Psoas muscle (tissue), 8 donors: ENCODE measurements around the gene CIDEC. TPM values are rescaled to one million over a fixed set of nuclear protein-coding genes. Genes with fewer than 3 reads are reported as not detected.
"Not testable (repeated sequence)": the region's sequence is repeated elsewhere in the genome, so short reads cannot be mapped to it uniquely, and the experiment has no call there.

Experiments
- ATAC-seq, 4 donors: fragments of 200-7000 bp; cut with Tn5 transposase; one replicate each; pipeline ENCODE4 v1.9.1; 2020; ENCODE audit warnings: moderate library complexity in 3 of 4, mild to moderate bottlenecking in 2 of 4
- DNase-seq, 2 donors: peaks; one replicate each; pipeline ENCODE4 v3.0.0-alpha.2; 2020
- H3K27ac ChIP-seq: fragments of 200-600 bp; one replicate; pipeline ENCODE4 v1.8.0; 2022
- H3K27me3 ChIP-seq, 3 donors: fragments of 200-600 bp in 1 of 3; one replicate each; pipeline versions ENCODE4 v1.6.1 to v1.8.0; 2013 to 2022; ENCODE audit warnings: low read length in 2 of 3, mild to moderate bottlenecking in 2 of 3, moderate library complexity in 1 of 3; ENCODE audit not compliant: insufficient read depth in 3 of 3
- H3K36me3 ChIP-seq, 2 donors: fragments of 200-600 bp in 1 of 2; one replicate each; pipeline versions ENCODE4 v1.6.1 to v1.8.0; 2013 to 2022; ENCODE audit warnings: low read depth in 1 of 2, mild to moderate bottlenecking in 1 of 2, moderate library complexity in 1 of 2; ENCODE audit not compliant: insufficient read depth in 1 of 2
- H3K4me1 ChIP-seq: fragments of 200-600 bp; one replicate; pipeline ENCODE4 v1.8.0; 2022
- H3K4me3 ChIP-seq: fragments of 200-600 bp; one replicate; pipeline ENCODE4 v1.8.0; 2022; ENCODE audit warnings: mild to moderate bottlenecking
- H3K9me3 ChIP-seq: fragments of 200-600 bp; one replicate; pipeline ENCODE4 v1.8.0; 2022
- CTCF ChIP-seq: fragments of 200-600 bp; IDR thresholded peaks from one replicate; pipeline ENCODE4 v1.8.0; 2022; ENCODE audit warnings: antibody characterized with exemption
- WGBS, 3 donors: extraction: QIAGEN DNeasy Blood & Tissue Kit; methylation state at CpG; one replicate each; pipeline versions ENCODE4 v1.1.6 to v1.1.7; 2013; 5-methylcytosine and 5-hydroxymethylcytosine counted together
- intact Hi-C, 2 donors: fragments of 100-400 bp; cut with DNase I; formaldehyde crosslinking; loops; one replicate each; pipeline versions ENCODE4 v1.11.0 to v1.14.2; 2022
- polyA plus RNA-seq, 3 donors: library from polyadenylated mRNA; stranded (reverse); fragments of 200-250 nt; gene quantifications; one replicate each; pipeline ENCODE4 v1.2.3, GENCODE V29; 2013
- total RNA-seq, 4 donors: library from RNA; stranded (reverse); fragmentation: NEBNext Ultra II Directional in 2 of 4; extraction: Animal tissue kit (Norgen Biotek cat#: 25700) in 2 of 4; gene quantifications; one replicate each; pipeline versions ENCODE4 v1.2.1 to v1.2.4, GENCODE V29; 2021 to 2023
- donor health status: healthy with polysubstance abuse.
- donor health status: DM: no; HTN: no; CAD: no; lungs with moderate emphysema.
- donor health status: Bipolar disorder and iron deficiency.
- donor health status: healthy.
- donor health status: DM: yes; HTN: yes; CAD: no.
- donor health status: DM: no; HTN: no; CAD: no.
- donor health status: DM: no; HTN: no; CAD: no.
- donor health status: DM: yes; HTN: yes; CAD: no.

Gene CIDEC
- total and polyA plus RNA-seq, 7 donors, result 0.75 to 15.0 (median 3.3) TPM

GRCh38 chr3:9903238-9903624, 23.2 kb upstream of the CIDEC start:
- peak in 2 of 4 donors; percentile 23 to 25 for ATAC-seq
- peak overlapping the region; percentile 46 for H3K27ac ChIP-seq

GRCh38 chr3:9902372-9903237, 22.6 kb upstream of the CIDEC start, which contains the start of gene IL17RE:
Gene IL17RE, plus strand, starts transcription at chr3:9902848. Its CDS starts 85 bp downstream, at chr3:9902933.
- ATAC-seq, result peak in 2 of 4 donors; percentile 11 to 21
- no peak for TF ChIP-seq CTCF
- DNase-seq, result no peak
- WGBS, 3 donors, result 56 to 67% (median 60%) methylated on average over 11 to 13 of the region's 13 CpGs
- intact Hi-C loops, result no loop called here
- Histone ChIP-seq H3K27ac (peak within 1 kb of the TSS; percentile 46), H3K36me3 (no peaks in the 10 kb centered on the region), H3K27me3 (no peaks in the 10 kb centered on the region), H3K4me1 (peaks cover 6% of the 10 kb centered on the region), H3K4me3 (peak within 1 kb of the TSS; percentile 38), H3K9me3 (no peaks in the 10 kb centered on the region)

More at GRCh38 chr3:9903238-9903624, 23.2 kb upstream of the CIDEC start:
- peaks cover 2% of the 10 kb centered on the region for H3K4me1 ChIP-seq
- H3K4me3 ChIP-seq, result peak overlapping the region; percentile 38
- no peak for DNase-seq
- H3K9me3 ChIP-seq, result no peaks in the 10 kb centered on the region
- no peaks in the 10 kb centered on the region for H3K27me3 ChIP-seq
- TF ChIP-seq CTCF, result no peak
- intact Hi-C loops, result no loop called here
- H3K36me3 ChIP-seq, result no peaks in the 10 kb centered on the region
- 43 to 44% (median 43%) methylated on average over 4 of the region's 4 CpGs for WGBS, 3 donors

- Histone ChIP-seq H3K27ac (no peak overlapping the region), H3K4me1 (peaks cover 6% of the 10 kb centered on the region), H3K36me3 (no peaks in the 10 kb centered on the region), H3K27me3 (no peaks in the 10 kb centered on the region), H3K9me3 (no peaks in the 10 kb centered on the region), H3K4me3 (no peak overlapping the region)
- 79 to 85% (median 82%) methylated on average over 5 of the region's 5 CpGs for WGBS, 3 donors
- DNase-seq, result no peak
- ATAC-seq, result no peak
- no peak for TF ChIP-seq CTCF
- intact Hi-C loops, result no loop called here
Observed at GRCh38 chr3:9901967-9902366, 21.9 kb upstream of the CIDEC start.

GRCh38 chr3:9900965-9901415, 20.9 kb upstream of the CIDEC start:
- H3K36me3 ChIP-seq, DNase-seq, H3K27ac ChIP-seq, ATAC-seq, intact Hi-C loops, H3K9me3 ChIP-seq, H3K4me1 ChIP-seq, H3K27me3 ChIP-seq, H3K4me3 ChIP-seq: not testable (repeated sequence)
- WGBS, 3 donors, result 90 to 96% (median 91%) methylated on average over 6 of the region's 6 CpGs

- Histone ChIP-seq H3K36me3 (peaks cover 0 to under 1% of the 10 kb centered on the region in 2 donors), H3K4me1 (peaks cover 6% of the 10 kb centered on the region), H3K27ac (no peak overlapping the region), H3K27me3 (no peaks in the 10 kb centered on the region), H3K9me3 (no peaks in the 10 kb centered on the region), H3K4me3 (no peak overlapping the region)
- ATAC-seq, result no peak
- WGBS, 3 donors, result 63 to 75% (median 71%) methylated on average over 3 of the region's 3 CpGs
- TF ChIP-seq CTCF, result no peak
- intact Hi-C loops, result no loop called here
- no peak for DNase-seq
Observed at GRCh38 chr3:9899289-9899791, 19.3 kb upstream of the CIDEC start.
